Naive B cell (primary cell): Measurements from ENCODE around the gene FOXI1. TPM values are rescaled to one million over a fixed set of nuclear protein-coding genes. Genes with fewer than 3 reads are reported as not detected.
"Not testable (repeated sequence)": the region's sequence is repeated elsewhere in the genome, so short reads cannot be mapped to it uniquely, and the experiment has no call there.

Experiments
- ATAC-seq, 2 donors: fragments of 150-1000 bp; cut with Tn5 transposase; 2 replicates each; pipeline ENCODE4 v1.10.0; 2021; ENCODE audit warnings: low read depth in 2 of 2, mild to moderate bottlenecking in 2 of 2, moderate library complexity in 2 of 2
- DNase-seq: peaks from one replicate; pipeline ENCODE4 v3.0.0; 2022
- H3K27ac Mint-ChIP-seq, 6 donors: one replicate each; pipeline ENCODE4 v1.8.0; 2020 to 2022; ENCODE audit warnings: mild to moderate bottlenecking in 6 of 6, mixed read lengths in 6 of 6, moderate library complexity in 5 of 6, inconsistent platforms in 2 of 6
- H3K27me3 Mint-ChIP-seq, 3 donors: one replicate each; pipeline ENCODE4 v1.8.0; 2021 to 2022; ENCODE audit warnings: mixed read lengths in 3 of 3, mild to moderate bottlenecking in 1 of 3
- H3K36me3 Mint-ChIP-seq, 2 donors: one replicate each; pipeline ENCODE4 v1.8.0; 2020 to 2022; ENCODE audit warnings: mixed read lengths in 2 of 2, inconsistent platforms in 1 of 2, mild to moderate bottlenecking in 1 of 2
- H3K4me1 Mint-ChIP-seq, 3 donors: one replicate each; pipeline ENCODE4 v1.8.0; 2020 to 2022; ENCODE audit warnings: mixed read lengths in 3 of 3, inconsistent platforms in 1 of 3, mild to moderate bottlenecking in 1 of 3, moderate library complexity in 1 of 3
- H3K4me3 Mint-ChIP-seq, 8 donors: one replicate each; pipeline ENCODE4 v1.8.0; 2020 to 2022; ENCODE audit warnings: mild to moderate bottlenecking in 8 of 8, mixed read lengths in 8 of 8, moderate library complexity in 8 of 8, inconsistent platforms in 2 of 8
- H3K9me3 Mint-ChIP-seq, 7 donors: one replicate each; pipeline ENCODE4 v1.8.0; 2020 to 2022; ENCODE audit warnings: mixed read lengths in 7 of 7, mild to moderate bottlenecking in 5 of 7, inconsistent platforms in 2 of 7, moderate library complexity in 1 of 7
- polyA plus RNA-seq, 6 donors: library from polyadenylated mRNA; unstranded; fragments of 300-500 nt; fragmentation: Illumina TruSeq; gene quantifications; one replicate each; pipeline ENCODE4 v1.2.3, GENCODE V29; 2021; ENCODE audit warnings: low read depth in 6 of 6

FOXI1 gene
- polyA plus RNA-seq, 6 donors from 2014 or later = not detected

- Mint-ChIP-seq H3K4me3 (no peak overlapping the region), H3K9me3 (peaks cover 0 to 2% (median 0%) of the 10 kb centered on the region in 7 donors), H3K36me3 (peaks cover 43 to 74% of the 10 kb centered on the region in 2 donors), H3K27me3 (no peaks in the 10 kb centered on the region), H3K27ac (peak overlapping the region in 2 of 6 donors; percentile 32 to 67), H3K4me1 (peaks cover 0 to 4% (median 0%) of the 10 kb centered on the region in 3 donors)
- DNase-seq = no peak
- ATAC-seq = no peak
These were observed 28.2 kb upstream of the FOXI1 start for GRCh38 chr5:170077526-170077925.

- no peak overlapping the region for H3K4me3 Mint-ChIP-seq
- peaks cover 49 to 79% of the 10 kb centered on the region in 2 donors for H3K36me3 Mint-ChIP-seq
- H3K27me3 Mint-ChIP-seq = no peaks in the 10 kb centered on the region
- DNase-seq (no peak), ATAC-seq (no peak)
- H3K27ac Mint-ChIP-seq = peak overlapping the region in 1 of 6 donors; percentile 66
- H3K4me1 Mint-ChIP-seq = peaks cover under 1 to 4% (median 2%) of the 10 kb centered on the region in 3 donors
- peaks cover 0 to 2% (median 0%) of the 10 kb centered on the region in 7 donors for H3K9me3 Mint-ChIP-seq
These were observed 27.2 kb upstream of the FOXI1 start for GRCh38 chr5:170078458-170078857.

- Mint-ChIP-seq H3K27me3 (no peaks in the 10 kb centered on the region), H3K4me1 (peaks cover 2 to 5% (median 4%) of the 10 kb centered on the region in 3 donors), H3K36me3 (peaks cover 52 to 79% of the 10 kb centered on the region in 2 donors), H3K4me3 (no peak overlapping the region), H3K27ac (no peak overlapping the region), H3K9me3 (peaks cover 0 to 2% (median 0%) of the 10 kb centered on the region in 7 donors)
- ATAC-seq (no peak), DNase-seq (no peak)
These were observed 26.8 kb upstream of the FOXI1 start for GRCh38 chr5:170078931-170079330.

- H3K27me3 Mint-ChIP-seq = no peaks in the 10 kb centered on the region
- no peak overlapping the region for H3K4me3 Mint-ChIP-seq
- H3K36me3 Mint-ChIP-seq = peaks cover 54 to 79% of the 10 kb centered on the region in 2 donors
These were observed 25.5 kb upstream of the FOXI1 start for GRCh38 chr5:170080217-170080616.

GRCh38 chr5:170080786-170081445, 24.8 kb upstream of the FOXI1 start:
- Mint-ChIP-seq H3K27me3 (no peaks in the 10 kb centered on the region), H3K4me1 (peaks cover 2 to 5% (median 4%) of the 10 kb centered on the region in 3 donors), H3K4me3 (no peak overlapping the region), H3K27ac (peak overlapping the region in 2 of 6 donors; percentile 22 to 37), H3K36me3 (peaks cover 57 to 79% of the 10 kb centered on the region in 2 donors), H3K9me3 (peaks cover 0 to 2% (median 0%) of the 10 kb centered on the region in 7 donors)
- DNase-seq (no peak), ATAC-seq (no peak)

More at GRCh38 chr5:170080217-170080616, 25.5 kb upstream of the FOXI1 start:
- Mint-ChIP-seq H3K27ac (no peak overlapping the region), H3K4me1 (peaks cover 2 to 5% (median 4%) of the 10 kb centered on the region in 3 donors), H3K9me3 (peaks cover 0 to 2% (median 0%) of the 10 kb centered on the region in 7 donors)
- ATAC-seq (no peak), DNase-seq (no peak)

- ATAC-seq = no peak
These were observed 24.1 kb upstream of the FOXI1 start for GRCh38 chr5:170081616-170082015.

GRCh38 chr5:170082701-170083100, 23.0 kb upstream of the FOXI1 start:
- peaks cover 2 to 5% (median 4%) of the 10 kb centered on the region in 3 donors for H3K4me1 Mint-ChIP-seq
- H3K27ac Mint-ChIP-seq = no peak overlapping the region
- H3K9me3 Mint-ChIP-seq = peaks cover 0 to 2% (median 0%) of the 10 kb centered on the region in 7 donors
- peaks cover 57 to 69% of the 10 kb centered on the region in 2 donors for H3K36me3 Mint-ChIP-seq
- H3K4me3 Mint-ChIP-seq = no peak overlapping the region
- no peak for ATAC-seq
- DNase-seq = no peak
- H3K27me3 Mint-ChIP-seq = no peaks in the 10 kb centered on the region

More at GRCh38 chr5:170081616-170082015, 24.1 kb upstream of the FOXI1 start:
- Mint-ChIP-seq H3K9me3 (peaks cover 0 to 2% (median 0%) of the 10 kb centered on the region in 7 donors), H3K27me3 (no peaks in the 10 kb centered on the region), H3K4me3 (no peak overlapping the region), H3K36me3 (peaks cover 61 to 79% of the 10 kb centered on the region in 2 donors), H3K4me1 (peaks cover 2 to 5% (median 4%) of the 10 kb centered on the region in 3 donors), H3K27ac (peak overlapping the region in 1 of 6 donors; percentile 36)
- DNase-seq = no peak

GRCh38 chr5:170087168-170087817, 18.4 kb upstream of the FOXI1 start:
- Mint-ChIP-seq H3K27ac (peak overlapping the region in 3 of 6 donors; percentile 6 to 75 (median 16)), H3K36me3 (peaks cover 35 to 39% of the 10 kb centered on the region in 2 donors), H3K9me3 (no peaks in the 10 kb centered on the region), H3K27me3 (no peaks in the 10 kb centered on the region), H3K4me1 (peaks cover 0 to 5% (median 2%) of the 10 kb centered on the region in 3 donors), H3K4me3 (no peak overlapping the region)
- DNase-seq (no peak), ATAC-seq (no peak)

- no peaks in the 10 kb centered on the region for H3K36me3 Mint-ChIP-seq
- no peak overlapping the region for H3K4me3 Mint-ChIP-seq
- ATAC-seq = no peak
- no peak overlapping the region for H3K27ac Mint-ChIP-seq
- H3K4me1 Mint-ChIP-seq = no peaks in the 10 kb centered on the region
- peaks cover 0 to 15% (median 1%) of the 10 kb centered on the region in 3 donors for H3K27me3 Mint-ChIP-seq
- H3K9me3 Mint-ChIP-seq = peaks cover 0 to 2% (median 0%) of the 10 kb centered on the region in 7 donors
- DNase-seq = no peak
These were observed 13.1 kb upstream of the FOXI1 start for GRCh38 chr5:170092455-170093101.

- not testable (repeated sequence) for H3K36me3 Mint-ChIP-seq, H3K4me1 Mint-ChIP-seq, DNase-seq, H3K4me3 Mint-ChIP-seq, H3K27ac Mint-ChIP-seq, H3K9me3 Mint-ChIP-seq, ATAC-seq
- H3K27me3 Mint-ChIP-seq = peaks cover 0 to 20% (median 8%) of the 10 kb centered on the region in 3 donors
These were observed 11.4 kb upstream of the FOXI1 start for GRCh38 chr5:170094329-170094728.

- H3K27me3 Mint-ChIP-seq = peaks cover 0 to 27% (median 8%) of the 10 kb centered on the region in 3 donors
- H3K9me3 Mint-ChIP-seq = peaks cover 0 to 12% (median 5%) of the 10 kb centered on the region in 7 donors
- peak overlapping the region in 1 of 6 donors; percentile 27 for H3K27ac Mint-ChIP-seq
- H3K4me3 Mint-ChIP-seq = no peak overlapping the region
- DNase-seq = no peak
- no peak for ATAC-seq
- no peaks in the 10 kb centered on the region for H3K36me3 Mint-ChIP-seq
- peaks cover 0 to 6% (median 3%) of the 10 kb centered on the region in 3 donors for H3K4me1 Mint-ChIP-seq
These were observed 10.1 kb upstream of the FOXI1 start for GRCh38 chr5:170095646-170096045.

- Mint-ChIP-seq H3K27me3 (peaks cover 0 to 28% (median 8%) of the 10 kb centered on the region in 3 donors), H3K9me3 (peaks cover 0 to 12% (median 5%) of the 10 kb centered on the region in 7 donors), H3K36me3 (no peaks in the 10 kb centered on the region), H3K27ac (no peak overlapping the region), H3K4me3 (peak overlapping the region in 1 of 8 donors; percentile 27), H3K4me1 (peaks cover 0 to 6% (median 3%) of the 10 kb centered on the region in 3 donors)
- no peak for DNase-seq
- no peak for ATAC-seq
These were observed 7.8 kb upstream of the FOXI1 start for GRCh38 chr5:170097934-170098333.
